Upper lobe of left lung (tissue), 6 donors: ENCODE measurements around the gene GPR18. TPM values are rescaled to one million over a fixed set of nuclear protein-coding genes. Genes with fewer than 3 reads are reported as not detected.

Source experiments
- ATAC-seq, 2 donors: fragments of 200-7000 bp; cut with Tn5 transposase; one replicate each; pipeline ENCODE4 v1.9.1; 2022; ENCODE audit warnings: mild to moderate bottlenecking in 2 of 2, moderate library complexity in 2 of 2; ENCODE audit not compliant: low FRiP score in 2 of 2
- DNase-seq, 2 donors: peaks; one replicate each; pipeline ENCODE4 v3.0.0-alpha.2; 2019 to 2020
- H3K27ac ChIP-seq, 4 donors: fragments of 200-600 bp; sonication (generic); one replicate each; pipeline ENCODE4 v1.5.1; 2016 to 2019
- H3K27me3 ChIP-seq, 4 donors: fragments of 200-600 bp; sonication (generic); one replicate each; pipeline ENCODE4 v1.5.1; 2017 to 2019
- H3K36me3 ChIP-seq, 4 donors: fragments of 200-600 bp; sonication (generic); one replicate each; pipeline ENCODE4 v1.5.1; 2016 to 2019
- H3K4me1 ChIP-seq, 4 donors: fragments of 200-600 bp; sonication (generic); one replicate each; pipeline ENCODE4 v1.5.1; 2018 to 2019
- H3K4me3 ChIP-seq, 4 donors: fragments of 200-600 bp; sonication (generic); one replicate each; pipeline ENCODE4 v1.5.1; 2017 to 2019; ENCODE audit warnings: mild to moderate bottlenecking in 2 of 4, moderate library complexity in 1 of 4
- H3K9me3 ChIP-seq, 4 donors: fragments of 200-600 bp; sonication (generic); one replicate each; pipeline ENCODE4 v1.5.1; 2018 to 2019
- EP300 ChIP-seq, 4 donors: sonication (generic); formaldehyde crosslinking; IDR thresholded peaks; one replicate each; pipeline ENCODE4 v1.5.1; 2017; ENCODE audit warnings: antibody characterized with exemption in 4 of 4, control low read depth in 2 of 4
- POLR2A ChIP-seq, 4 donors: fragments of 450-650 bp; IDR thresholded peaks; one replicate each; pipeline ENCODE4 v1.5.1; 2016 to 2017; ENCODE audit warnings: antibody characterized with exemption in 4 of 4, mild to moderate bottlenecking in 2 of 4
- POLR2AphosphoS5 ChIP-seq, 2 donors: sonication (generic); formaldehyde crosslinking; IDR thresholded peaks; one replicate each; pipeline ENCODE4 v1.5.1; 2017; ENCODE audit warnings: antibody characterized with exemption in 2 of 2
- WGBS, 2 donors: methylation state at CpG; one replicate each; pipeline ENCODE4 v1.1.5; 2017 to 2018; 5-methylcytosine and 5-hydroxymethylcytosine counted together
- total RNA-seq, 6 donors: library from RNA; depleted of rRNA in 4 of 6; stranded (reverse); fragments of >200 nt in 4 of 6; gene quantifications; one replicate each; pipeline versions ENCODE4 v1.1.0 to v1.2.1, GENCODE V29; 2016 to 2021
- TF ChIP-seq, protein P1 (sequence below), 6 experiments: fragments of 450-650 bp in 4 of 6; fragments of 200-600 bp in 2 of 6; sonication (generic) in 2 of 6; IDR thresholded peaks; one replicate each; pipeline ENCODE4 v1.5.1; 2016 to 2019; ENCODE audit warnings: antibody characterized with exemption in 6 of 6
- donor health status: DM: no; HTN: no; CAD: no; lungs with moderate emphysema.
- donor health status: DM: no; HTN: yes; CAD: no; lungs with severe emphysema.

Gene GPR18
- total RNA-seq, 6 donors from 2014 or later: 0.52 to 0.94 TPM; not detected in 4

DNA sequence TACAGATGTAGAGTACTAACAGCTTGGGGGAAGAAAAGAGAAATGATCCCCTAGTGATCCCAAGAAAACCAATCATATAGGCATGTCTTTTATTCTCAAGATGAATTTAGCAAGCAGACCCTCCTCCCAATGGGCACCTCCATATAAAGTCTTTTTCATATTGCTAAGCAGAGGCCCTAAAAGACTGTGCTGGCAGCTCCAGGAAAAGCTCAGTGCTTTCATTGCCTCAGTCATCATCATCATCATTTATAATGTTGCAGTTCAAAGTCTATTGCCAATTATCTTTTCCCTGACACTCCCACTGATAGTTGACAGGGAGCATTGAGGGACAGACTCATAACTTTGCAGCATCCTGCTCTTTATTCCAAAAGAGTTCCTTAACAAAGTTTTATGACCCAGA, 36.0 kb upstream of the GPR18 start:
- Histone ChIP-seq H3K4me1 (peaks cover 0 to 15% (median 0%) of the 10 kb centered on the region in 4 donors), H3K4me3 (no peak overlapping the region), H3K9me3 (no peaks in the 10 kb centered on the region), H3K36me3 (peaks cover 0 to 7% (median 0%) of the 10 kb centered on the region in 4 donors), H3K27ac (no peak overlapping the region), H3K27me3 (no peaks in the 10 kb centered on the region)
- TF ChIP-seq, protein P1, sequence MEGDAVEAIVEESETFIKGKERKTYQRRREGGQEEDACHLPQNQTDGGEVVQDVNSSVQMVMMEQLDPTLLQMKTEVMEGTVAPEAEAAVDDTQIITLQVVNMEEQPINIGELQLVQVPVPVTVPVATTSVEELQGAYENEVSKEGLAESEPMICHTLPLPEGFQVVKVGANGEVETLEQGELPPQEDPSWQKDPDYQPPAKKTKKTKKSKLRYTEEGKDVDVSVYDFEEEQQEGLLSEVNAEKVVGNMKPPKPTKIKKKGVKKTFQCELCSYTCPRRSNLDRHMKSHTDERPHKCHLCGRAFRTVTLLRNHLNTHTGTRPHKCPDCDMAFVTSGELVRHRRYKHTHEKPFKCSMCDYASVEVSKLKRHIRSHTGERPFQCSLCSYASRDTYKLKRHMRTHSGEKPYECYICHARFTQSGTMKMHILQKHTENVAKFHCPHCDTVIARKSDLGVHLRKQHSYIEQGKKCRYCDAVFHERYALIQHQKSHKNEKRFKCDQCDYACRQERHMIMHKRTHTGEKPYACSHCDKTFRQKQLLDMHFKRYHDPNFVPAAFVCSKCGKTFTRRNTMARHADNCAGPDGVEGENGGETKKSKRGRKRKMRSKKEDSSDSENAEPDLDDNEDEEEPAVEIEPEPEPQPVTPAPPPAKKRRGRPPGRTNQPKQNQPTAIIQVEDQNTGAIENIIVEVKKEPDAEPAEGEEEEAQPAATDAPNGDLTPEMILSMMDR (IDR thresholded peaks at IDR 0.05): no peak
- TF ChIP-seq POLR2A (IDR thresholded peaks at IDR 0.05): no peak
- no peak for TF ChIP-seq EP300 (IDR thresholded peaks at IDR 0.05)
- DNase-seq: no peak
- ATAC-seq: no peak

GRCh38 chr13:99293178-99293577, 35.0 kb upstream of the GPR18 start:
- TF ChIP-seq EP300 (IDR thresholded peaks at IDR 0.05) (no peak), POLR2A (IDR thresholded peaks at IDR 0.05) (peak in 1 of 4 donors; percentile 19)
- Histone ChIP-seq H3K4me3 (no peak overlapping the region), H3K4me1 (peaks cover 3 to 17% (median 6%) of the 10 kb centered on the region in 4 donors), H3K9me3 (no peaks in the 10 kb centered on the region), H3K27me3 (no peaks in the 10 kb centered on the region), H3K27ac (no peak overlapping the region), H3K36me3 (peaks cover 0 to 7% (median 0%) of the 10 kb centered on the region in 4 donors)
- ATAC-seq (peak in 1 of 2 donors; percentile 54), DNase-seq (no peak)
- WGBS, 2 donors: 84 to 88% methylated on average over 2 of the region's 2 CpGs

DNA sequence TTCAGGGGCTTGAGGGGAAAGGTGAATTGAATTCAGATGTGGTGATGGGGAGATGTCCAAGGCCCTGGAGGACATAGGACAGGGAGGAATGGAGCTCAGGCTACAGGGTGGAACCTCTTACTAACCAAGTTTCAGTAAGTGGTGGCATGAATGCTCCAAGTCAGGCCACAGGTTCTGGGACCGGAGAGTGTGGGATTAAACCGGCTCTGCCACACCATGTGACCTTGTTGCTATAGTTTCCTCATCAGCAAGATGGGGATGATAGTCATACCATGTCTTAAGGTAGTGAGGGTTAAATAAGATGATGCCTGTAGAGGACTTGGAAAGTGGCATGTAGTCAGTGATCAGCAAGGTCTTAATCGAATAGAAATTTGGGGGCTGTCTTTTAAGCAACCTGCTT, 32.7 kb upstream of the GPR18 start:
- Histone ChIP-seq H3K27me3 (no peaks in the 10 kb centered on the region), H3K36me3 (peaks cover 0 to 7% (median 0%) of the 10 kb centered on the region in 4 donors), H3K4me3 (no peak overlapping the region), H3K4me1 (peaks cover 9 to 23% (median 12%) of the 10 kb centered on the region in 4 donors), H3K9me3 (no peaks in the 10 kb centered on the region), H3K27ac (no peak overlapping the region)
- TF ChIP-seq POLR2AphosphoS5 (IDR thresholded peaks at IDR 0.05) (no peak), POLR2A (IDR thresholded peaks at IDR 0.05) (no peak), EP300 (IDR thresholded peaks at IDR 0.05) (no peak)
- TF ChIP-seq, protein P1 (IDR thresholded peaks at IDR 0.05): no peak
- ATAC-seq (no peak), DNase-seq (no peak)
- 85 to 88% methylated on average over 3 of the region's 3 CpGs for WGBS, 2 donors

GRCh38 chr13:99289674-99290337, 31.6 kb upstream of the GPR18 start:
- DNase-seq: no peak
- Histone ChIP-seq H3K36me3 (peaks cover 0 to under 1% (median 0%) of the 10 kb centered on the region in 4 donors), H3K9me3 (no peaks in the 10 kb centered on the region), H3K27ac (peak overlapping the region in 1 of 4 donors; percentile 3), H3K27me3 (no peaks in the 10 kb centered on the region), H3K4me1 (peaks cover 10 to 18% (median 12%) of the 10 kb centered on the region in 4 donors), H3K4me3 (no peak overlapping the region)
- WGBS, 2 donors: 67 to 83% methylated on average over 7 of the region's 7 CpGs
- no peak for ATAC-seq
- TF ChIP-seq POLR2AphosphoS5 (IDR thresholded peaks at IDR 0.05): no peak
- TF ChIP-seq, protein P1 (IDR thresholded peaks at IDR 0.05): no peak
- TF ChIP-seq POLR2A (IDR thresholded peaks at IDR 0.05): no peak

GRCh38 chr13:99289271-99289670, 31.1 kb upstream of the GPR18 start:
- no peak for DNase-seq
- Histone ChIP-seq H3K9me3 (no peaks in the 10 kb centered on the region), H3K27ac (no peak overlapping the region), H3K4me1 (peaks cover 10 to 18% (median 14%) of the 10 kb centered on the region in 4 donors), H3K36me3 (no peaks in the 10 kb centered on the region), H3K27me3 (no peaks in the 10 kb centered on the region), H3K4me3 (no peak overlapping the region)
- 85 to 87% methylated on average over 2 of the region's 2 CpGs for WGBS, 2 donors
- ATAC-seq: peak in 1 of 2 donors; percentile 34
- TF ChIP-seq, protein P1 (IDR thresholded peaks at IDR 0.05): no peak
- no peak for TF ChIP-seq EP300 (IDR thresholded peaks at IDR 0.05)
- no peak for TF ChIP-seq POLR2AphosphoS5 (IDR thresholded peaks at IDR 0.05)
- no peak for TF ChIP-seq POLR2A (IDR thresholded peaks at IDR 0.05)
